Neuron (in vitro differentiated cells): ENCODE measurements around the gene GABPA.
"Not testable (repeated sequence)": the region's sequence is repeated elsewhere in the genome, so short reads cannot be mapped to it uniquely, and the experiment has no call there.

Source experiments
- H2AFZ ChIP-seq: one replicate; pipeline ENCODE4 v1.6.1; 2013; ENCODE audit warnings: low read depth, mild to moderate bottlenecking, inconsistent platforms, low read length, moderate library complexity
- H3K27me3 ChIP-seq: one replicate; pipeline ENCODE4 v1.6.1; 2013; ENCODE audit warnings: low read length; ENCODE audit not compliant: insufficient read depth
- H3K36me3 ChIP-seq: one replicate; pipeline ENCODE4 v1.6.1; 2013; ENCODE audit warnings: low read length; ENCODE audit not compliant: insufficient read depth
- H3K4me1 ChIP-seq: one replicate; pipeline ENCODE4 v1.6.1; 2013; ENCODE audit warnings: low read length; ENCODE audit not compliant: insufficient read depth
- H3K4me3 ChIP-seq: 2 replicates; pipeline ENCODE4 v1.5.1; 2013; ENCODE audit warnings: mild to moderate bottlenecking, low read length, moderate library complexity
- H3K9me3 ChIP-seq: one replicate; pipeline ENCODE4 v1.6.1; 2013; ENCODE audit warnings: low read length

Gene GABPA

GRCh38 chr21:25734904-25735645 lies at the start of gene GABPA, which contains the start of gene ATP5PF:
Gene GABPA, plus strand, starts transcription at chr21:25734972. Its CDS starts 6,627 bp downstream, at chr21:25741599.
Gene ATP5PF, minus strand, starts transcription at chr21:25734904. Its CDS starts 5,110 bp downstream, at chr21:25729794.
- H2AFZ ChIP-seq, result peak within 1 kb of the TSS; percentile 61
- H3K27me3 ChIP-seq, result no peaks in the 10 kb centered on the region
- peak within 1 kb of the TSS; percentile 76 for H3K4me3 ChIP-seq
- H3K9me3 ChIP-seq, result no peaks in the 10 kb centered on the region
- peaks cover 25% of the 10 kb centered on the region for H3K4me1 ChIP-seq
- H3K36me3 ChIP-seq, result no peaks in the 10 kb centered on the region

- Histone ChIP-seq H3K4me3 (no peak overlapping the region), H2AFZ (no peak overlapping the region), H3K27me3 (no peaks in the 10 kb centered on the region), H3K4me1 (no peaks in the 10 kb centered on the region), H3K36me3 (peaks cover 50% of the 10 kb centered on the region), H3K9me3 (no peaks in the 10 kb centered on the region)
Observed at GRCh38 chr21:25687787-25688186, 47.0 kb upstream of the GABPA start.

- H3K9me3 ChIP-seq, result no peaks in the 10 kb centered on the region
- H3K27me3 ChIP-seq, result no peaks in the 10 kb centered on the region
- no peaks in the 10 kb centered on the region for H3K4me1 ChIP-seq
- H2AFZ ChIP-seq, result no peak overlapping the region
- H3K4me3 ChIP-seq, result no peak overlapping the region
- peaks cover 52% of the 10 kb centered on the region for H3K36me3 ChIP-seq
Observed at GRCh38 chr21:25688275-25689155, 46.3 kb upstream of the GABPA start.

- H3K4me3 ChIP-seq, result no peak overlapping the region
- H3K36me3 ChIP-seq, result peaks cover 53% of the 10 kb centered on the region
- H2AFZ ChIP-seq, result no peak overlapping the region
- H3K27me3 ChIP-seq, result no peaks in the 10 kb centered on the region
- peaks cover 2% of the 10 kb centered on the region for H3K9me3 ChIP-seq
- no peaks in the 10 kb centered on the region for H3K4me1 ChIP-seq
Observed at GRCh38 chr21:25689226-25689625, 45.5 kb upstream of the GABPA start.

GRCh38 chr21:25691976-25692375 lies 42.8 kb upstream of the GABPA start:
- Histone ChIP-seq H3K9me3 (peaks cover 2% of the 10 kb centered on the region), H2AFZ (no peak overlapping the region), H3K4me1 (no peaks in the 10 kb centered on the region), H3K27me3 (no peaks in the 10 kb centered on the region), H3K4me3 (no peak overlapping the region), H3K36me3 (peaks cover 49% of the 10 kb centered on the region)

- H3K27me3 ChIP-seq, H2AFZ ChIP-seq, H3K4me1 ChIP-seq, H3K4me3 ChIP-seq, H3K9me3 ChIP-seq: not testable (repeated sequence)
- H3K36me3 ChIP-seq, result peaks cover 56% of the 10 kb centered on the region
Observed at GRCh38 chr21:25695461-25695860, 39.3 kb upstream of the GABPA start.

- H3K9me3 ChIP-seq, result no peaks in the 10 kb centered on the region
- peaks cover 58% of the 10 kb centered on the region for H3K36me3 ChIP-seq
- H3K4me1 ChIP-seq, result no peaks in the 10 kb centered on the region
- no peak overlapping the region for H2AFZ ChIP-seq
- no peaks in the 10 kb centered on the region for H3K27me3 ChIP-seq
- H3K4me3 ChIP-seq, result no peak overlapping the region
Observed at GRCh38 chr21:25700741-25701140, 34.0 kb upstream of the GABPA start.

- H3K4me1 ChIP-seq, result no peaks in the 10 kb centered on the region
- no peaks in the 10 kb centered on the region for H3K9me3 ChIP-seq
- H2AFZ ChIP-seq, result no peak overlapping the region
- peaks cover 62% of the 10 kb centered on the region for H3K36me3 ChIP-seq
- no peaks in the 10 kb centered on the region for H3K27me3 ChIP-seq
- no peak overlapping the region for H3K4me3 ChIP-seq
Observed at GRCh38 chr21:25701529-25701928, 33.2 kb upstream of the GABPA start.

- H3K36me3 ChIP-seq, result peaks cover 62% of the 10 kb centered on the region
- H3K27me3 ChIP-seq, result no peaks in the 10 kb centered on the region
- H3K4me3 ChIP-seq, result no peak overlapping the region
Observed at GRCh38 chr21:25708467-25709065, 26.2 kb upstream of the GABPA start.

GRCh38 chr21:25709684-25710265 lies 25.0 kb upstream of the GABPA start:
- H3K4me3 ChIP-seq, result no peak overlapping the region
- no peaks in the 10 kb centered on the region for H3K9me3 ChIP-seq
- peaks cover 67% of the 10 kb centered on the region for H3K36me3 ChIP-seq
- H3K4me1 ChIP-seq, result no peaks in the 10 kb centered on the region
- no peak overlapping the region for H2AFZ ChIP-seq
- H3K27me3 ChIP-seq, result no peaks in the 10 kb centered on the region

More at GRCh38 chr21:25708467-25709065, 26.2 kb upstream of the GABPA start:
- H2AFZ ChIP-seq, result no peak overlapping the region
- no peaks in the 10 kb centered on the region for H3K4me1 ChIP-seq
- no peaks in the 10 kb centered on the region for H3K9me3 ChIP-seq

GRCh38 chr21:25710550-25710949 lies 24.2 kb upstream of the GABPA start:
- Histone ChIP-seq H2AFZ (no peak overlapping the region), H3K27me3 (no peaks in the 10 kb centered on the region), H3K4me3 (no peak overlapping the region), H3K36me3 (peaks cover 70% of the 10 kb centered on the region), H3K4me1 (no peaks in the 10 kb centered on the region), H3K9me3 (no peaks in the 10 kb centered on the region)

GRCh38 chr21:25714066-25714465 lies 20.7 kb upstream of the GABPA start:
- H2AFZ ChIP-seq, H3K27me3 ChIP-seq, H3K9me3 ChIP-seq, H3K4me3 ChIP-seq, H3K4me1 ChIP-seq: not testable (repeated sequence)
- peaks cover 72% of the 10 kb centered on the region for H3K36me3 ChIP-seq
